ENCODE data around the gene VPS16. TPM values are rescaled to one million over a fixed set of nuclear protein-coding genes. Genes with fewer than 3 reads are reported as not detected.

Gene VPS16
- total RNA-seq, 4 donors from 2014 or later = 26.7 to 44.9 (median 43.4) TPM

DNA sequence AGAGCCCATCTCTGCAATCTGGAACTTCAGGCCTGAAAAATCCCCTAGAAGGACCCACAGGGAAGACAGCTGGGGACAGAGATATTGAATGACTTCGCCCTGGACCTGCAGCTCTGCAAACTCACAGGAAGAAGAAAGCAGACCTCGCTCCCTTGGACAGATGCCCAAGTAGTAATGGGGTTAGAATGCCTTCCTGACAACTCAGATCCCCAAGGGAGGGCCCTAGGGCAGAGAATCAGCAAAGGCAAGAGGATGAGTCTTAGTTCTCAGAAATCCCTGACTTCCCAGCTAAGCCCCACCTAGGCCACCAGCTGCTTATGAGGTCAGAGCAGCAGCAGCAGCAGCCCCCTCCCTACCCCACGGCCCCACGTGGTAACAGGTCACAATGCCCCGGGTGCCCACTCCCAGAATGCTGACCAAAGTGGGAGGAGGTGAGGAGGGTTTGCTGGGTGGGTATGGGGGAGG, 25.9 kb upstream of the VPS16 start, which contains the start of gene C20orf141:
C20orf141 (plus strand) TSS at position 401 of the 465 bp plus-strand sequence. CDS start 198 bp downstream, outside the sequence.
- 50% methylated on average over 5 of the region's 5 CpGs for WGBS, 2 donors
- no peak for DNase-seq
- Histone ChIP-seq H3K27ac (no peak within 1 kb of the TSS), H3K27me3 (peaks cover under 1% of the 10 kb centered on the region), H3K36me3 (no peaks in the 10 kb centered on the region), H3K4me3 (replicated peaks in 1 of 3) (no peak within 1 kb of the TSS), H3K4me1 (peaks cover 0 to 1% of the 10 kb centered on the region in 2 donors), H3K9me3 (no peaks in the 10 kb centered on the region)
- intact Hi-C loops (cut with DNase I) = no loop called here
- TF ChIP-seq, protein P1, sequence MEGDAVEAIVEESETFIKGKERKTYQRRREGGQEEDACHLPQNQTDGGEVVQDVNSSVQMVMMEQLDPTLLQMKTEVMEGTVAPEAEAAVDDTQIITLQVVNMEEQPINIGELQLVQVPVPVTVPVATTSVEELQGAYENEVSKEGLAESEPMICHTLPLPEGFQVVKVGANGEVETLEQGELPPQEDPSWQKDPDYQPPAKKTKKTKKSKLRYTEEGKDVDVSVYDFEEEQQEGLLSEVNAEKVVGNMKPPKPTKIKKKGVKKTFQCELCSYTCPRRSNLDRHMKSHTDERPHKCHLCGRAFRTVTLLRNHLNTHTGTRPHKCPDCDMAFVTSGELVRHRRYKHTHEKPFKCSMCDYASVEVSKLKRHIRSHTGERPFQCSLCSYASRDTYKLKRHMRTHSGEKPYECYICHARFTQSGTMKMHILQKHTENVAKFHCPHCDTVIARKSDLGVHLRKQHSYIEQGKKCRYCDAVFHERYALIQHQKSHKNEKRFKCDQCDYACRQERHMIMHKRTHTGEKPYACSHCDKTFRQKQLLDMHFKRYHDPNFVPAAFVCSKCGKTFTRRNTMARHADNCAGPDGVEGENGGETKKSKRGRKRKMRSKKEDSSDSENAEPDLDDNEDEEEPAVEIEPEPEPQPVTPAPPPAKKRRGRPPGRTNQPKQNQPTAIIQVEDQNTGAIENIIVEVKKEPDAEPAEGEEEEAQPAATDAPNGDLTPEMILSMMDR (IDR thresholded peaks at IDR 0.05) = no peak
- TF ChIP-seq POLR2A (IDR thresholded peaks at IDR 0.05) = no peak

DNA sequence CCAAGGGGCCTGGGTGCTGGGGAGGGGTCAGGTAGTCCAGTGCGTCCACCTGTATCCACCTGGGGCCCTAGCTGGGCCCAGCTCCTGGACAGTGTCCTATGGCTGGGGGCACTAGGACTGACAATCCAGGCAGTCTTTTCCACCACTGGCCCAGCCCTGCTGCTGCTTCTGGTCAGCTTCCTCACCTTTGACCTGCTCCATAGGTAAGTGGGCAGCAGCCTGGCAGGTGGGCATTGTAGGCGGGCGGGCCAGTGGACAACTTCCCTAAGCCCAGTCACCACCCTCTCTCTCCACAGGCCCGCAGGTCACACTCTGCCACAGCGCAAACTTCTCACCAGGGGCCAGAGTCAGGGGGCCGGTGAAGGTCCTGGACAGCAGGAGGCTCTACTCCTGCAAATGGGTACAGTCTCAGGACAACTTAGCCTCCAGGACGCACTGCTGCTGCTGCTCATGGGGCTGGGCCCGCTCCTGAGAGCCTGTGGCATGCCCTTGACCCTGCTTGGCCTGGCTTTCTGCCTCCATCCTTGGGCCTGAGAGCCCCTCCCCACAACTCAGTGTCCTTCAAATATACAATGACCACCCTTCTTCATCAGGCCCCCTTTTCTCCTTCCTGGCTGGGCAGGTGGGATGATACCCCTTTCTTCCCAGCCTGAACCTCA, 25.2 kb upstream of the VPS16 start:
- no peak overlapping the region for H3K4me3 ChIP-seq (replicated peaks in 1 of 3)

DNA sequence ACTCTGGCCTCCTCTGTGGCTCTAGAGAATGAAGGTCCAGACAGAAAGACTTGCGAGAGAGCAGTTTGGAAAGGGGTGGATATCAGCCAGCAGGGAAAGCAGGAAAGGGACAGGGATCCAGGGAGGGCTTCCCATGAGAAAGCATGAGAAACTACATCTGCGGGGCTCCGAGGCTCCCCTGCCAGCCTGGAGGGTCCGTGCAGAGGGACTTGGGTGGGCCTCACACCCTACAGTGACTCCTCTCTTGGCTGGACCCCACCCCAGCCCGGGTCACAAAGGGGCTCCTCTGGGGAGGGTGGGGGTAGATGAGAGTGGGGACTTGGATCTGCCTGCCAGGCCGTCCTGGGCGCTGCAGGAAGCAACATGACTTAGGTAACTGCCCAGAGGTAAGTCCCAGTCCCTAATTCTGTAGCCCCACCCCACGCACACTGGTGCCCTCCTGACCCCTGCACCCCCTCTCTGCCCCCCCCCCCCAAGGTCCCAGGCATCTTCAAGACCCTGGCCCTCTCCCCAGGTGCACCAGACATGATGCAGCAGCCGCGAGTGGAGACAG, 24.4 kb upstream of the VPS16 start, which contains the start of gene TMEM239:
TMEM239 (plus strand) TSS at position 335 of the 553 bp plus-strand sequence; CDS start at position 526, 191 bp downstream.
- TF ChIP-seq POLR2A (IDR thresholded peaks at IDR 0.05) = no peak
- TF ChIP-seq, protein P1 (IDR thresholded peaks at IDR 0.05) = no peak
- Histone ChIP-seq H3K4me1 (peaks cover 0 to 3% of the 10 kb centered on the region in 2 donors), H3K9me3 (no peaks in the 10 kb centered on the region), H3K36me3 (no peaks in the 10 kb centered on the region), H3K27me3 (peaks cover 8% of the 10 kb centered on the region), H3K27ac (no peak within 1 kb of the TSS), H3K4me3 (replicated peaks in 1 of 3) (no peak within 1 kb of the TSS)
- 83 to 93% methylated on average over 2 to 7 of the region's 10 CpGs for WGBS, 2 donors
- intact Hi-C loops (cut with DNase I) = no loop called here
- no peak for DNase-seq

More for the DNA sequence above, 25.2 kb upstream of the VPS16 start:
- Histone ChIP-seq H3K9me3 (no peaks in the 10 kb centered on the region), H3K36me3 (no peaks in the 10 kb centered on the region), H3K4me1 (no peaks in the 10 kb centered on the region), H3K27ac (no peak overlapping the region), H3K27me3 (peaks cover 3% of the 10 kb centered on the region)
- no peak for TF ChIP-seq POLR2A (IDR thresholded peaks at IDR 0.05)
- TF ChIP-seq, protein P1 (IDR thresholded peaks at IDR 0.05) = no peak
- 95 to 98% methylated on average over 7 to 8 of the region's 8 CpGs for WGBS, 2 donors
- no peak for DNase-seq
- intact Hi-C loops (cut with DNase I) = no loop called here

DNA sequence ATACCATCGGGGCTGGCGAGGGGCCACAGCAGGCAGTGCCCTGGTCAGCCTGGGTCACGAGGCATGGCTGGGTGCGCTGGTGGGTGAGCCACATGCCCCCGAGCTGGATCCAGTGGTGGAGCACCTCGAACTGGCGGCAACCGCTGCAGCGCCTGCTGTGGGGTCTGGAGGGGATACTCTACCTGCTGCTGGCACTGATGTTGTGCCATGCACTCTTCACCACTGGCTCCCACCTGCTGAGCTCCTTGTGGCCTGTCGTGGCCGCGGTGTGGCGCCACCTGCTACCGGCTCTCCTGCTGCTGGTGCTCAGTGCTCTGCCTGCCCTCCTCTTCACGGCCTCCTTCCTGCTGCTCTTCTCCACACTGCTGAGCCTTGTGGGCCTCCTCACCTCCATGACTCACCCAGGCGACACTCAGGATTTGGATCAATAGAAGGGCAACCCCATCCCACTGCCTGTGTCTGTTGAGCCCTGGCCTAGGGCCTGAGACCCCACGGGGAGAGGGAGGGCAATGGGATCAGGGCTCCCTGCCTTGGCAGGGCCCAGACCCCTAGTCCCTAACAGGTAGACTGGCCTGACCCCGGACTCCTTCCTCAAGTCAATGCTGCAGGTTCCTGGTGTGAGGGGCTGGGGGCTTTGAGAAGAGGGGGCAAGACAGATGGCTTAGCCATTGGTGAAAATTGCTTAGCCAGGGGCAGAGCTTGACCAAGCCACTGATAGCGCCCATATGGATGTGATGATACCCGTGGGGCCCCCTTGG, 23.8 kb upstream of the VPS16 start:
- Histone ChIP-seq H3K9me3 (no peaks in the 10 kb centered on the region), H3K4me1 (peaks cover 0 to 7% of the 10 kb centered on the region in 2 donors), H3K4me3 (replicated peaks in 1 of 3) (no peak overlapping the region), H3K27me3 (peaks cover 12% of the 10 kb centered on the region), H3K27ac (no peak overlapping the region), H3K36me3 (no peaks in the 10 kb centered on the region)
- intact Hi-C loops (cut with DNase I) = no loop called here
- no peak for DNase-seq
- TF ChIP-seq POLR2A (IDR thresholded peaks at IDR 0.05) = no peak
- TF ChIP-seq, protein P1 (IDR thresholded peaks at IDR 0.05) = no peak
- WGBS, 2 donors = 62 to 73% methylated on average over 8 to 10 of the region's 20 CpGs
